Glomerular visceral epithelial cell (primary cell): Measurements from ENCODE around the gene S100PBP.
"Not testable (repeated sequence)": the region's sequence is repeated elsewhere in the genome, so short reads cannot be mapped to it uniquely, and the experiment has no call there.

ENCODE experiments used
- DNase-seq: peaks from one replicate; pipeline ENCODE4 v3.0.0-alpha.2; 2016; ENCODE audit errors: extremely low spot score

Gene S100PBP

DNA sequence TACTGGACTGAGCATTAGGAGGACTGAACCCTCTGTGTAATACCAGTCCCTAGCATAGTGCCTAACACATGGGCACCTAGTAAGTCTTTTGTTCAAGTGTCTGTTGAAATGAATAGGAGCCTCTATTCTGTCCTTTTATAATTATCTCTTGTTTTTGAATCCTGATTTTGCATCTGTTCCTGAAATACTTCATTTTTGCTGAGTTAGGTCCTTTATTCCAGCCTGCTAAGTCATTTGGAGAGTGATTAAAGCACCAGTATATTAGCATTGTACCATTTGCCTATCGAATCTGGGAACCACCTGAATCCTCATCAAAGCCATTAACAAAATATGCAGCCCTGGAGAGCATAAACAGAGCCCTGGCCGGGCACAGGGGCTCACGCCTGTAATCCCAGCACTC, 32.6 kb upstream of the S100PBP start:
- DNase-seq: no peak

DNA sequence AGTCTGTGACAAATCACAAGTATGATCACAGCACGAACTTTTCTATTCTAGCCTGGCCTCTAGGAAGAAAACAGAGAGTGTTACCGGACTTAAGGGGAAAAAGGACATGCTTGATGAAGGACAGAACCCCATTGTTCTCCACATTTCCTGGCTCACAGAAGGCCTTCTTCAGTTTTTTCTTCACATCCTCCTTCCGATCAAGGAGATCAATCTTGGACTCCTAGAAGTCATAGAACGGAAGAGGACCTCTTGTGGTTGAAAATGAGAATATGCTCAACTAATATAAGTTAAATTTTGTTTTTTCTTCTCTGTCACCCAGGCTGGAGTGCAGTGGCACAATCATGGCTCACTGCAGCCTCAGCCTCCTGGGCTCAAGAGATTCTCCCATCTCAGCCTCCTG, 30.6 kb upstream of the S100PBP start:
- DNase-seq: no peak

DNA sequence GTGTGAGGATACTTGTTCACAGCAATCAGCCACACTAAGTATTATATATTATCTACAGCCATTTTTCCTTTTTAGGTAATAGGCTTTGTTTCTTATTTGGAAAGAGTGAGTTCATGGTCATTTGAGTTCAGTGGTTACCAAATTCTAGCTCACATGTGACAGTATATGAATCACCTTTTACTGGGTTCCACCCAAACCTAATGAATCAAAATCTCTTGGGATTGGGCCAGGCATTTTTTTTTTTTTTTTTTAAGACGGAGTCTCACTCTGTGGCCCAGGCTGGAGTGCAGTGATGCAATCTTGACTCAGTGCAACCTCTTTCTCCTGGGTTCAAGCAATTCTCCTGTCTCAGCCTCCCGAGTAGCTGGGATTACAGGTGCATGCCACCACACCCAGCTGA, 28.1 kb upstream of the S100PBP start:
- DNase-seq: peak; percentile 78

DNA sequence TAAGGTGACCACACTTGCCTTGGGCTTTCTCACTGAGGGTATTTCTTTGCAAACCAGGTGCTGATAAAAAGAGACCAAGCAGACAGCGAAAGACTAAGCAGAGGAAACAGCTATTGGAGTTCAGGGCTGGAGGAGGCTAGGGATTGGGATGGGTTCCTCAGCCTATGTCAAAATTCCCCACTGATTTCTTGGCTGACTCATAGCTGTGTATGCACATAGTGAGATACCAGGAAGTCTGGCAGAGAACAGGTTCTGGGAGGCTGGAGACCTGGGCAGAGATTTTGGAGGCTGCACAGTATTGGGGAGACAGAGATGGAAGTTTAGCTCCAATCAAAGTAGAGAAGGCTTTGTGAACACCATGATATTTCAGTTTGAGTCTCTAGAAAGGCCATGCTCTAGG, 25.6 kb upstream of the S100PBP start:
- DNase-seq: peak; percentile 42

DNA sequence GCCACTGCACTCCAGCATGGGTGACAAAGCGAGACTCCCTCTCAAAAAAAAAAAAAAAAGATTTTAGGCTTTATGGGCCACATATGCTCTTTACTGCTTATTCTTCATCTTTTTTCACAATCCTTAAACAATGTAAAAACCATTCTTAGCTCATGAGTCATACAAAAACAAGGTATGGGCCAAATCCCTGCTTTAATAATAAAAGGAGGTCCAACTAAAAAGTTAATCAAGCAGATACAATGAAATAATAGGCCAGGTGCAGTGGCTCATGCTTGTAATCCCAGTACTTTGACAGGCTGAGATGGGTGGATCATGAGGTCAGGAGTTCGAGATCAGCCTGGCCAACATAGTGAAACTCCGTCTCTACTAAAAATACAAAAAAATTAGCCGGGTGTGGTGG, 21.7 kb upstream of the S100PBP start:
- DNase-seq: peak; percentile 69

DNA sequence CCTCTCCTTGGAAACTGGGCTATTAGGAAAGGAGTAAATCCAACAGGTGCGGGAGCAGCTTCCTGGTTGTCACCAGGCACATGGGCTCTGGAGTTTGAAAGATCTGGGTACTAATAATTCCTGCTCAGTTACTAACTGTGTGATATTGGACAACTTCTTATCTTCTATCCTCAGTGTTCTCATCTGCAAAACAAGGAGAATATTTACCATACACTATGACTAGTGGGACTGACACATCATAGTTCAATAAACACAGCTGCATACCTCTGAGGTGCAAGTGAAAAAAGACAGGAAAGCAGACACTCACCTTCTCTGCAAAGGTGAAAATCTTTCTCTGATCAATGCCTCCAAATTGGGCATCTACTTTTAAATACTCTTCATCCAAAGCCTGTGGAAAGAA, 20.0 kb upstream of the S100PBP start:
- DNase-seq: no peak

DNA sequence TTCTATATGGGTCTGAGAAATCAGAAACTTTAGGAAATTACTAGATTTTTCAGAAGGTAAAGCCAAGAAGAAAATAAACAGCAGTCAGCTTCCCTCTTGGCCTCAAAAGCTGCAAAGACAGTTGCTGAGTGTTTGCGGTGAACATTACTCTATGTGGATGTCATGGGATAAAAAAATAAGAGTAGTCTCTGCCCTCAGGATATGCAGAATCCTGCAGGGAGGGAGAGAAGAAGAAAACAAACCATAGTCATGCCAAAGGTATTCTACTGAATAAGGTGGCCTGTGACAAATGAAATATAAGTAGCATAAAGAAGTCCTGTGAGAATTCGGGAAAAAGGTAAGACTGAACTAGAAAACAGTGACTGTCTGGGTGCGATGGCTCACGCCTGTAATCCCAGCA, 19.3 kb upstream of the S100PBP start:
- peak; percentile 79 for DNase-seq

DNA sequence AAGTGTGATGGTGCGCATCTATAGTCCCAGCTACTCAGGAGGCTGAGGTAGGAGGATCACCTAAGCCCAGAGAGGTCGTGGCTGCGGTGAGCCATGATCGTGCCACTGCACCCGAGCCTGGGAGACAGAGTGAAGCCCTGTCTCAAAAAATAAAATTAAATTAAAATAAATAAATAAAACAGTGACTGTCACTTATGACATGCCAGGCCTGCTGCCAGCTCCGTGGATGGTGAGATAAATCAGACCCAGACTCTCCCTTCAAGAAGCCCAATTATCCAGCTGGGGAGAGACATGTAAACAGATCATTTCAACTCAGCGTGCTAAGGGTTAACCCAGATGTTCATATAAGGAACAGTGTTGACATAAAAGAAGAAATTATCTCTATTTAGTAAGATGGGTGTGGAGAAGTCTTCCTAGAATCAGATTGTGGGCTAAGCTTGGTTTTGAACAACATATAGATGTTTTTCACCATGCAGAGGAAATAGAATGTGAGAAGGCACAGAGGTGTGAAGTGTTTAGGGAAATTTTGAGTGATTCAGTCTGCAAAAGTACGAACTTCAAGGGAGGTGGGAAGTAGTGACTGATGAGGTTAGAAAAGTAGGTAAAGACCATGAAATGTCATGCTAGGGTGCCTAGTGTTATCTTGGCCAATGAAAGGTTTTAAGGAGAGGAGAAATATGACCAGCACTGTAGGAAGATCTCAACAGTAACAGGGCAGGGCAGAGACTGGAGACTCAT, 18.6 kb upstream of the S100PBP start:
- peak; percentile 61 for DNase-seq

DNA sequence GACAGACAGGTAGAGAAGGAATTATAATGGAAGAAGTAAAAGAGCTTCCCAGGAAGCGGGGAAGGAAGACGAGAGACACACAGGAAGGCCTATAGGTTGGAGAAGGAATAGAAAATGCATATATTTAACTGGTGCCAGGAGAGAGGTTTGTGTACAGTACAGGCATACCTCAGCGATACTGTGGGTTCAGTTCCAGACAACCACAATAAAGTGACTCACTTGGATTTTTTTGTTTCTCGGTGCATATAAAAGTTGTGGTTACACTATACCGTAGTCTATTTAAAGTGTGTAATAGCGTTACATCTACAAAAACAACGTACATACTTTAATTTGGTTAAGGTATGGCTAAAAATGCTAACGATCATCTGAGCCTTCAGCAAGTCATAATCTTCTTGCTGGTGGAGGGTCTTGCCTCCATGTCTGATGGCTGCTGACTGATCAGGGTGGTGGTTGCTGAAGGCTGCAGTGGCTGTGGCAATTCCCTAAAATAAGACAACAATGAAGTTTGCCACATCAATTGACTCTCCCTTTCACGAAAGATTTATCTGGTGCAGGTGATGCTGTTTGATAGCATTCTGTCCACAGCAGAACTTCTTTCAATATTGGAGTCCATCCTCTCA, 16.2 kb upstream of the S100PBP start:
- DNase-seq: peak; percentile 83

DNA sequence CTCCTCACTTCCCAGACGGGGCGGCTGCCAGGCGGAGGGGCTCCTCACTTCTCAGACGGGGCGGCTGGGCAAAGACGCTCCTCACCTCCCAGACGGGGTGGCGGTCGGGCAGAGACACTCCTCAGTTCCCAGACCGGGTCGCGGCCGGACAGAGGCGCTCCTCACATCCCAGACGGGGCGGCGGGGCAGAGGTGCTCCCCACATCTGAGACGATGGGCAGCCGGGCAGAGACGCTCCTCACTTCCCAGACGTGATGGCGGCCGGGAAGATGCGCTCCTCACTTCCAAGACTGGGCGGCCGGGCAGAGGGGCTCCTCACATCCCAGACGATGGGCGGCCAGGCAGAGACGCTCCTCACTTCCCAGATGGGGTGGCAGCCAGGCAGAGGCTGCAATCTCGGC, 13.0 kb upstream of the S100PBP start:
- DNase-seq: not testable (repeated sequence)

DNA sequence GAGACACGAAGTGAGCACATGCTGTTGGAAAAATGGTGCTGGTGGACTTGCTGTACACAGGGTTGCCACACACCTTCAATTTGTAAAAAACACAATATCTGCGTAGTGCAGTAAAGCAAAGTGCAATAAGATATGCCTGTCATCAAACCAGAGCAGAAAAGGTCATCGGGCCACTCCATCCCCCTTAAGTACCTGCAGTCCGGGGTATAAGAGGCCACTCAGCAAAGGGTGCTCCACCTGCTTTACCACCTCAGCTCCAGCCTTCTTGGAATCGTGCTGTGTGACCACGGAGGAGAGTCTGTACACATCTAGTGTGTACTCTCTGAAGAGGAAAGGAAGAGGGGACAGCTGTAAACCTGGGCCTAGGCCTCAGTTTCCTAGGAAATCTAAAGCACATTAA, 11.2 kb upstream of the S100PBP start:
- no peak for DNase-seq

DNA sequence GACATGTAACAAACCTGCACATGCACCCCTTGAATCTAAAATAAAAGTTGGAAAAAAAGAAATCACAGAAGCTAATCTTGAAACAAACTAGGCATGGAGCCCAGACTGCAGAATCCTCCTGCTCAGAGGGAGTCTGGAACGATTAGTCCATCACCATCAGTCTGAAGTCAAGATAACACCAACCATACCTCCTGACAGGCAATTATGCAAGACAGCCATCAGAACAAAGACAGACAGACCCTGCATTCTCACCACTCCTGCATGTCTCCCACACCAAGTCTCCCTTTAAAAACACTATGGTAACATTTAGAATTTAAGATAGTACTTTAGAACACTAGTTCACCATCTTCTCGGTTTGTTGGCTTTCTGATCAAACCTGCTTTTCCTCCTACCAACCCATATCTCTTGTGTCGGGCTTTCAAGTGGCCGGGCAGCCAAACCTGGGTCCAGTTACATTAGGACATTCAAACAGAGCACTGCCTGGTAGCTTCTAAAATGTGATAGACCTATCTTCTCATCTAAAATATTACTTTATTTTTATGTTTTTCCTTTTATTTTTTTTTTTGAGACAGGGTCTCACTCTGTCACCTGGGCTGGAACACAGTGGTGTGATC, 10.4 kb upstream of the S100PBP start:
- DNase-seq: no peak

DNA sequence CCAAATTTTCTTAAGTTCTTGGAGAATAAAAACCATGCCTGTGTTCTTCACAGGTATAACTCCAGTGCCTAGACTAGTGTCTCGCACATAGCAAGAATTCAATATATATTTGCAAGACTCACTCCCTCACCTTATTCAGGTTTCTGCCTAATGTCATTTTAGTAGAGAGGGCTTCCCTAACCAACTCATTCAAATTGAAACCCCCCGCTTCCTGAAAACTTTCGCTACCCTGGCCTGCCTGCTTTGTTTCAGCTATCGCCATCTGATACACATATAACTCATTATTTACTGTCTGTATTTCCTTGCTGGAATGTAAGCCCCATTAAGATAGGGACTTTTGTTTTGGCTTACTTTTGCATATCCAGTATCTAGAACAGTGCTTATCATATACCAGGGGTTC, 8.9 kb upstream of the S100PBP start:
- DNase-seq: no peak

DNA sequence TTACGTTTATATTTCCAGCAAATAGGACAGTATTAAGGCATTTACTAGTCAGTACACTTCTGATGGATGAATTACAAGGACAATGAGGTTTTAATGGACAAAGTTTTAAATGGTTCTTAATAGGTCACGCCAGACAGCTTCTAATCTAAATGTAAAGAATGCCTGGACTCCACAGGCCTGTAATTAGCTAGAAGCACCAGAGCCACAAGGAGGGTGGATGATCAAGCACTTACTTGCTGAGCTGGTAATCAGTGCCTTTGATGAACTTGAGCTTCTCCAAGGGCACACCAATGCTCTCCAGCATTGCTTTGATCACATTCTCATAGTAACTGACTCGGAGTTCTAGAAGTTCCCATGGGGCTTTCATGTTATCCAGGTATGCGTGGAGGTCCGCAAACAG, 7.1 kb upstream of the S100PBP start:
- no peak for DNase-seq

DNA sequence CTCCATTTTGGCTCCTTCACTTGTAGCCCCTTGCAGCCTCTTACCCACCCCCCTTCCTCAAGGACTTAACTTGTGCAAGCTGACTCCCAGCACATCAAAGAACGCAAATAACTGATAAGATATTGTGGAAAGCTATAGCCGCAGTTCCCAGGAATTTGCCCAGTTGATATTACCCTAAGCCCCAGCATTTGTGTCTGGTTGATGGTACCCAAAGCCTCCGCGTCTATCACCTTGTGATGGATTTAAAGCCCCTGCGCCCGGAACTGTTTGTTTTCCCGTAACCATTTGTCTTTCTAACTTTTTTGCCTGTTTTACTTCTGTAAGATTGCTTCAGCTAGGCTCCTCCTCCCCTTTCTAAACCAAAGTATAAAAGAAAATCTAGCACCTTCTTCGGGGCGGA, 6.2 kb upstream of the S100PBP start:
- DNase-seq: no peak

DNA sequence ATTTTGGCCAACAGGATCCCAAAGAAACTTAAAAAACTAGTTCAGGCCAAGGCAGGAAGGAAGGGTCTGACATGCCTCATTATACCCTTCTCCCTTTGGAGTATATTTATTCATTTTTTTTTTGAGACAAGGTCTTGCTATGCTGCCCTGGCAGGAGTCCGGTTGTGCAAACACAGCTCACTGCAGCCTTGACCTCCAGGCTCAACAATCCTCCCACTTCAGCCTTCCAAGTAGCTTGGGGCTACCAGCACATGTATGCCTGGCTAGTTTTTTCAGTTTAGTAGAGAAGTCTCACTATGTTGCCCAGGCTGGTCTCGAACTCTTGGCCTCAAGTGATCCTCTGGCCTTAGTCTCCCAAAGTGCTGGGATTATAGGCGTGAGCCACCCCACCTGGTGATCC, 5.5 kb upstream of the S100PBP start:
- DNase-seq: no peak

DNA sequence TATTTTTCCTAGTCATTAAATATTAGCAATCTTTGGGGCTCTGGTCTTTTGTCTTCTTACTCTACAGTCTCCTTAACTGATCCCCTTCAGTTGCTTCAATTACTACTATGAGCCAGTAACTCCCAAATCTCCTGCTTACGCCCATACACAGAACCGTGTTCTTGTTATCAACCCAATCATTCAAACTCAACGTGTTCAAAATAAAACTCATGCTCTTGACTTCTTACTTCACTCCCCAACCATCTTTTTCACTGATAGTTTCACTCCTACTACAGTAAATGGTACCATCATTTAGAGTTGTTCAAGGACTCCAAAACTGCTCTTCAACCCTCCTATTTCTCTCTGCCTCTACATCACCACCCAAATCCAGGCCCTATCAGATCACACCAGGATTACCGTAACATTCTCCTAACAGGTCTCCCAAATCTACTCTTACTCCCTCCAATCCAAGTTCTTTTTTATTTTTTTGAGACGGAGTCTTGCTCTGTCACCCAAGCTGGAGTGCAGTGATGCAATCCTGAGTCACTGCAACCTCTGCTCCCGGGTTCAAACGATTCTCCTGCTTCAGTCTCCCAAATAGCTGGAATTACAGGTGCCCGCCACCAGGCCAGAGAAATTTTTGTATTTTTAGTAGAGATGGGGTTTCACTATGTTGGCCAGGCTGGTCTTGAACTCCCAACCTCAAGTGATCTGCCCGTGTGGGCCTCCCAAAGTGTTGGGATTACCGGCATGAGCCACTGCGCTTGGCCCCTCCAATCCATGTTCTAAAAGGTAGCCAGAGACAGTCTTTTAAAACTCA, 3.3 kb upstream of the S100PBP start:
- DNase-seq: no peak

DNA sequence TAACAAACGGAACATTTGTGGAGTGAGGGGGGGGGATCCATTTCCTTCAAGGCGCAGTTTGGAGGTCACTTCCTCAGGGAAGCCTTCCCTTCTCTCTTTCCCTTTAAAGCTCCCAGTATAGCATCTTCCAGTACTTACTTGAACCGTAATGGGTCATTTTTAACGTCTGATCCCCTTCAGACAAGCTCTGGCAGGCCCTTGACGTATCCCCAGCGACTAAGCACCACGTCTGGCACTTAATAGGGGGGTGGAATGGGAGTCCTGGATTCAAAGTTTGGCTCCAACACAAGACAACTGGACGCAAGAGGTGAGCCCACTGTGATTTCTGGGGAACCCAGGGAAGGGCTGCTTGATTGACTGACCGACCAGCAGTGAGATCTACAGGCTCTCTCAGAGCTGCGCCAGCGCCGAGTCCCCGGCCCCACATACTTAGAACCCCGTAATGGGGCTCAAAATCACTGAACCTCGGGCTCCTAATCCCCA, 736 bp upstream of the S100PBP start:
- DNase-seq: peak; percentile 30

DNA sequence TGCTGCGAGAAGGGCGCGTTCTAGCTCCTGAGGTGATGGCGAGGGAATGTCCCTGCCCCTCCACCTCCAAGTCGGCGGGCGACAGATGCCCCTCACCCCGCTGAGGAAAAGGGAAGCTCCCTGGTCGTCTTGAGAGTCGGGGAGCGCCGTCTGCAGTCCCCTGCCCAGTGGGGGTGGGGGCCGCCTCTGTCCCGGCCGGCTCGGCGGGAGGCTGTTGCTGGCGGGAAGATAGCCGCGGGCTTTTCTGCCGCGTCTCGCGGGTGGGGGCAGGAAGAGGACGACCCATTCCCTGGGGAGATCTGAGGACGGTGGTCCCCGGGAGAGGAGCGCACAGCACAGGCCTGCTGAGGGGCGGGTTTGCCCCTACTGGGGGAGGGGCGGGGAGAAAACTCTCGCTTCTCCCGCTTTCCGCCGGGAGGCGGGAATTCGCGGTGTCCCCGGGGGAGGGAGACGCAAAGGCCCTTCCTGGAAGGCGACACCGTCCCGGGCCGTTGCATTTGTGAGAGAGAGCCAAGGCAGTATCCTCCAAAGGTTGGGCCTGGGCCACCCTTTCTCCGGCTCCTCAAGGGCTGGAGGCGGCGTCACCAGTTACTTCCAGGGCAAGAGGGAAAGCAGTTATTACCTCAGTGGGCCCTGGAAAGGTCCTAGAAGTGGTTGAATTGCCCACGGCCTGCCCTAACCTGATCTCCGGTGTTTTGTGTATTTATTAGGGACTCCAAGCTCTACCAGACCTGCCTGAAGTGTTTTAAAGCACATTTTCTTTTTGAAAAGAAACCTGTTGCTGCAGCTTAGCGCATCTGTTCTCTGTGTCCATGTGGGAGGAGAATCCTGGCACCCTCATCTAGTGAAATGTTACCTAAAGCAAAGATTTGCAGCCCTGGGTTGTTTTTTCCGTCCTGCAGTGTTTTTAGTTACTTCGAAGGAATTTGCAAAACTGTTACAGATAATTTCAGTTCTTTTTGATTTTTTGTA, 648 bp downstream of the S100PBP start:
- DNase-seq: peak; percentile 79

DNA sequence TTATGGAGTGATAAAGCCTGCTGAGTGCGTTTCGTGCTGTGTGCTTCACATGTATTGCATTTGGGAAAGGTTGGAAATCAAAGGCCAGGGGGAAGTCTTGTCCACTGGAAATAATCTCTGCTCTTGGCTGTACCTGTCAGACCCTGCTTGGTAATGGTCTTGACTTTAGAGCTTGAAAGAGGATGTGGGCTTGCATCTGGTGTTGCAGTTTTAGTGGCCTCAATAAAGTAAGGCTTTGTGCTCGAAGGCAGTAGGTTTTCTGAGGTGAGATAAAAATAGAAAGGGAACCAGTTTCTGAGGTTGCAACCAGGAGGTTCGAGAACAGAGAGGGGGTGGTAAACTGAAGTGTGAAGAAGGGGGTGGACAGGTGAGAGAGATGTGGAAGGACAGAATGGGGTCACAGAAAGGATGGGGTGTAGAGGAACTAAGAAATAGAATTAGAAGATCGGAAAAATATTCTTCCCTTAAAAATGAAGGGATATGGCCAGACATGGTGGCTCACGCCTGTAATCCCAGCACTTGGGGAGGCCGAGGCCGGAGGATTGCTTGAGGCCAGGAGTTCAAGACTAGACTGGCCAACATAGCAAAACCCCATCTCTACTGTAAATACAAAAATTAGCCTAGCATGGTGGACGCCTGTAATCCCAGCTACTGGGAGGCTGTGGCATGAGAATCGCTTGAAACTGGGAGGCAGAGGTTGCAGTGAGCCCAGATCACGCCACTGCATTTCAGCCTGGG, 1.5 kb downstream of the S100PBP start:
- no peak for DNase-seq
